Neural cell (in vitro differentiated cells): ENCODE data around the gene TXNRD3. TPM values are rescaled to one million over a fixed set of nuclear protein-coding genes. Genes with fewer than 3 reads are reported as not detected.

Source experiments
- H2AFZ ChIP-seq: fragments of 200-600, 300-800 bp; sonication (generic), shearing (Covaris generic); 2 replicates; pipeline ENCODE4 v1.6.0; 2014; ENCODE audit warnings: low read depth, mild to moderate bottlenecking, antibody characterized with exemption, low read length, moderate library complexity
- H3F3A ChIP-seq: fragments of 200-600 bp; shearing (Covaris generic); 2 replicates; pipeline ENCODE4 v1.6.1; 2016; ENCODE audit warnings: mild to moderate bottlenecking, moderate library complexity, mixed read lengths, antibody characterized with exemption, low read length; ENCODE audit not compliant: insufficient read depth, poor library complexity, severe bottlenecking
- H3K27ac ChIP-seq: fragments of 200-600, 300-800 bp; sonication (generic), shearing (Covaris generic); 2 replicates; pipeline ENCODE4 v1.5.1; 2014; ENCODE audit warnings: mild to moderate bottlenecking, low read length, moderate library complexity
- H3K27me3 ChIP-seq: fragments of 300-800, 200-600 bp; sonication (generic), shearing (Covaris generic); 2 replicates; pipeline ENCODE4 v1.6.0; 2014; ENCODE audit warnings: mild to moderate bottlenecking, low read depth, low read length, moderate library complexity; ENCODE audit not compliant: insufficient read depth
- H3K36me3 ChIP-seq: fragments of 300-800, 200-600 bp; sonication (generic), shearing (Covaris generic); 2 replicates; pipeline ENCODE4 v1.5.1; 2014; ENCODE audit warnings: mild to moderate bottlenecking, antibody characterized with exemption, low read length, moderate library complexity; ENCODE audit not compliant: insufficient read depth
- H3K4me2 ChIP-seq: fragments of 300-800, 200-600 bp; sonication (generic), shearing (Covaris generic); 2 replicates; pipeline ENCODE4 v1.6.0; 2014; ENCODE audit warnings: mild to moderate bottlenecking, low read length
- H3K4me3 ChIP-seq: fragments of 300-800, 200-600 bp; sonication (generic), shearing (Covaris generic); 2 replicates; pipeline ENCODE4 v1.5.1; 2014; ENCODE audit warnings: mild to moderate bottlenecking, low read length, moderate library complexity
- H3K79me2 ChIP-seq: fragments of 200-600 bp; shearing (Covaris generic); replicated peaks from 2 replicates; pipeline ENCODE4 v1.6.0; 2014; ENCODE audit warnings: mild to moderate bottlenecking, low read length, moderate library complexity; ENCODE audit not compliant: insufficient read depth
- H3K9ac ChIP-seq: fragments of 300-800, 200-600 bp; sonication (generic), shearing (Covaris generic); 2 replicates; pipeline ENCODE4 v1.6.1; 2016; ENCODE audit warnings: mild to moderate bottlenecking, low read length, mixed read lengths
- H3K9me2 ChIP-seq: fragments of 200-600 bp; shearing (Covaris generic); 2 replicates; pipeline ENCODE4 v1.6.1; 2016; ENCODE audit warnings: mild to moderate bottlenecking, low read length, mixed read lengths; ENCODE audit not compliant: insufficient read depth
- H3K9me3 ChIP-seq: fragments of 200-600, 300-800 bp; sonication (generic), shearing (Covaris generic); 2 replicates; pipeline ENCODE4 v1.6.1; 2016; ENCODE audit warnings: mild to moderate bottlenecking, mixed run types, low read length, moderate library complexity, mixed read lengths
- H4K20me1 ChIP-seq: fragments of 200-600 bp; shearing (Covaris generic); 2 replicates; pipeline ENCODE4 v1.6.1; 2016; ENCODE audit warnings: mild to moderate bottlenecking, mixed run types; ENCODE audit not compliant: insufficient read depth
- EP300 ChIP-seq: fragments of 450-650 bp; conservative IDR thresholded peaks from 2 replicates; pipeline ENCODE4 v1.6.1; 2014; ENCODE audit warnings: antibody characterized with exemption, mild to moderate bottlenecking, moderate library complexity; ENCODE audit not compliant: poor library complexity, severe bottlenecking
- EZH2 ChIP-seq: fragments of 200-600, 300-800 bp; shearing (Covaris generic), sonication (generic); IDR thresholded peaks from 2 replicates; pipeline ENCODE4 v1.6.1; 2014; ENCODE audit warnings: antibody characterized with exemption, low read length, borderline replicate concordance, mild to moderate bottlenecking; ENCODE audit not compliant: insufficient read depth, poor library complexity, severe bottlenecking
- MXI1 ChIP-seq: fragments of 450-650 bp; conservative IDR thresholded peaks from 2 replicates; pipeline ENCODE4 v1.6.1; 2014; ENCODE audit warnings: antibody characterized with exemption, mild to moderate bottlenecking; ENCODE audit not compliant: poor library complexity, severe bottlenecking
- POLR2AphosphoS5 ChIP-seq: IDR thresholded peaks from 2 replicates; pipeline ENCODE4 v1.6.1; 2012
- RAD21 ChIP-seq: fragments of 450-650 bp; conservative IDR thresholded peaks from 2 replicates; pipeline ENCODE4 v1.6.1; 2014; ENCODE audit warnings: antibody characterized with exemption, mild to moderate bottlenecking, moderate library complexity
- SMC3 ChIP-seq: fragments of 450-650 bp; conservative IDR thresholded peaks from 2 replicates; pipeline ENCODE4 v1.6.1; 2014; ENCODE audit warnings: antibody characterized with exemption, mild to moderate bottlenecking, moderate library complexity; ENCODE audit not compliant: poor library complexity
- TAF1 ChIP-seq: IDR thresholded peaks from 2 replicates; pipeline ENCODE4 v1.6.1; 2012; ENCODE audit warnings: low read depth
- polyA plus RNA-seq: library from polyadenylated mRNA; depleted of rRNA; stranded (reverse); fragments of >200 nt; gene quantifications from 2 replicates; pipeline ENCODE4 v1.2.3, GENCODE V29; 2014
- TF ChIP-seq, protein P1 (sequence below): IDR thresholded peaks from 2 replicates; pipeline ENCODE4 v1.6.1; 2012; ENCODE audit warnings: borderline replicate concordance
- TF ChIP-seq, protein P2 (sequence below): fragments of 450-650 bp; IDR thresholded peaks from 2 replicates; pipeline ENCODE4 v1.5.1; 2014; ENCODE audit warnings: antibody characterized with exemption, mild to moderate bottlenecking, moderate library complexity; ENCODE audit not compliant: poor library complexity, severe bottlenecking

The TXNRD3 gene
- polyA plus RNA-seq, 1 donor from 2014 or later = 2.2 TPM

- Histone ChIP-seq H3K4me2 (no peak overlapping the region), H3K4me3 (no peak overlapping the region), H2AFZ (no peak overlapping the region), H3F3A (no peaks in the 10 kb centered on the region), H3K79me2 (no peaks in the 10 kb centered on the region), H4K20me1 (no peaks in the 10 kb centered on the region), H3K27me3 (no peaks in the 10 kb centered on the region), H3K9me2 (no peaks in the 10 kb centered on the region), H3K36me3 (no peaks in the 10 kb centered on the region), H3K9me3 (no peaks in the 10 kb centered on the region), H3K9ac (no peak overlapping the region), H3K27ac (no peak overlapping the region)
- TF ChIP-seq EZH2 (no peak), POLR2AphosphoS5 (no peak), MXI1 (no peak), SMC3 (no peak)
Measured at GRCh38 chr3:126562737-126563276, 92.1 kb downstream of the TXNRD3 start.

DNA sequence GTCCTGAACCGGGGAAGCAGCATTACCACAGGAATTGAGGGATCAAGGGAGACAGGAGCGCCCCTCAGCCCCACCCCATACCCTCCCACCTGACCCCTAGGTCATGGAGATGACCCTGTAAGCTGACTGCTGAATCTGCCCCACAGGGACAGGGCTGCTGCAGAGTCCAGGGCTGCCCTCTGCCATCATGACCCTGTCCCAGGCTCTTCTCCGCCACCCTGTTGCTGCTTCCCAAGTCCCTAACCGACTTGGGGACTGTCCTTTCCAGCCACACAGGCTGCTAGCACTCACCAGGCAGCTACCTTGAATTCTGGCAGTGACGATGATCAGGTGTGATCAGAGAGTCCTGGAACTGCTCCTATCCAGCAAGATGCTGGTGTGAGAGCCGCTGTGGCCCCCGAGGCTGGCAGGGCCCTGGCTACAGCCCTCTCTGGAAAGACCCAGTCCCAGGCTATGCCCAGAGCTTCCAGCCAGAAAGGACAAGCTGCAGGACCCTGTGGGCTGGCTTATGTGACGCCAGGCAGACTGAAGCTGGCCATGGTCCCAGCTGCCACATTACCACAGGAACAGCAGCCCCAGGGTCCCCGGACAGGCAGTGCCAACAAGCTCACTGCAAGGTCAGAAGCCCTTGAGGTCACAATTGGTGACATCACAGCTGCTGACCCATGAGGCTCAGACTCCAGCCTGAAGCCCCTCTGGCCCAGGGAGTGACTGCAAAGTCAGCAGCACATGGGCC lies 96.4 kb downstream of the TXNRD3 start, which contains the start of gene C3orf22:
Gene C3orf22 (minus strand): TSS at position 597 of the 736 bp plus-strand sequence. CDS start 5,542 bp downstream, outside the sequence.
- no peaks in the 10 kb centered on the region for H3F3A ChIP-seq
- no peaks in the 10 kb centered on the region for H3K9me2 ChIP-seq
- H2AFZ ChIP-seq = no peak within 1 kb of the TSS
- no peaks in the 10 kb centered on the region for H3K9me3 ChIP-seq
- no peak for TF ChIP-seq SMC3
- no peak for TF ChIP-seq MXI1
- no peak for TF ChIP-seq EZH2
- TF ChIP-seq POLR2AphosphoS5 = no peak
- TF ChIP-seq, protein P1, sequence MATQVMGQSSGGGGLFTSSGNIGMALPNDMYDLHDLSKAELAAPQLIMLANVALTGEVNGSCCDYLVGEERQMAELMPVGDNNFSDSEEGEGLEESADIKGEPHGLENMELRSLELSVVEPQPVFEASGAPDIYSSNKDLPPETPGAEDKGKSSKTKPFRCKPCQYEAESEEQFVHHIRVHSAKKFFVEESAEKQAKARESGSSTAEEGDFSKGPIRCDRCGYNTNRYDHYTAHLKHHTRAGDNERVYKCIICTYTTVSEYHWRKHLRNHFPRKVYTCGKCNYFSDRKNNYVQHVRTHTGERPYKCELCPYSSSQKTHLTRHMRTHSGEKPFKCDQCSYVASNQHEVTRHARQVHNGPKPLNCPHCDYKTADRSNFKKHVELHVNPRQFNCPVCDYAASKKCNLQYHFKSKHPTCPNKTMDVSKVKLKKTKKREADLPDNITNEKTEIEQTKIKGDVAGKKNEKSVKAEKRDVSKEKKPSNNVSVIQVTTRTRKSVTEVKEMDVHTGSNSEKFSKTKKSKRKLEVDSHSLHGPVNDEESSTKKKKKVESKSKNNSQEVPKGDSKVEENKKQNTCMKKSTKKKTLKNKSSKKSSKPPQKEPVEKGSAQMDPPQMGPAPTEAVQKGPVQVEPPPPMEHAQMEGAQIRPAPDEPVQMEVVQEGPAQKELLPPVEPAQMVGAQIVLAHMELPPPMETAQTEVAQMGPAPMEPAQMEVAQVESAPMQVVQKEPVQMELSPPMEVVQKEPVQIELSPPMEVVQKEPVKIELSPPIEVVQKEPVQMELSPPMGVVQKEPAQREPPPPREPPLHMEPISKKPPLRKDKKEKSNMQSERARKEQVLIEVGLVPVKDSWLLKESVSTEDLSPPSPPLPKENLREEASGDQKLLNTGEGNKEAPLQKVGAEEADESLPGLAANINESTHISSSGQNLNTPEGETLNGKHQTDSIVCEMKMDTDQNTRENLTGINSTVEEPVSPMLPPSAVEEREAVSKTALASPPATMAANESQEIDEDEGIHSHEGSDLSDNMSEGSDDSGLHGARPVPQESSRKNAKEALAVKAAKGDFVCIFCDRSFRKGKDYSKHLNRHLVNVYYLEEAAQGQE = no peak
- H3K4me2 ChIP-seq = no peak within 1 kb of the TSS
- H3K79me2 ChIP-seq = no peaks in the 10 kb centered on the region
- no peaks in the 10 kb centered on the region for H4K20me1 ChIP-seq
- no peak within 1 kb of the TSS for H3K9ac ChIP-seq
- H3K36me3 ChIP-seq = no peaks in the 10 kb centered on the region
- no peaks in the 10 kb centered on the region for H3K27me3 ChIP-seq
- H3K27ac ChIP-seq = no peak within 1 kb of the TSS
- no peak within 1 kb of the TSS for H3K4me3 ChIP-seq

- Histone ChIP-seq H4K20me1 (no peaks in the 10 kb centered on the region), H3K27me3 (no peaks in the 10 kb centered on the region)
- TF ChIP-seq TAF1 (no peak), EZH2 (no peak), SMC3 (no peak), POLR2AphosphoS5 (no peak), EP300 (no peak), MXI1 (no peak), RAD21 (no peak)
- TF ChIP-seq, protein P2, sequence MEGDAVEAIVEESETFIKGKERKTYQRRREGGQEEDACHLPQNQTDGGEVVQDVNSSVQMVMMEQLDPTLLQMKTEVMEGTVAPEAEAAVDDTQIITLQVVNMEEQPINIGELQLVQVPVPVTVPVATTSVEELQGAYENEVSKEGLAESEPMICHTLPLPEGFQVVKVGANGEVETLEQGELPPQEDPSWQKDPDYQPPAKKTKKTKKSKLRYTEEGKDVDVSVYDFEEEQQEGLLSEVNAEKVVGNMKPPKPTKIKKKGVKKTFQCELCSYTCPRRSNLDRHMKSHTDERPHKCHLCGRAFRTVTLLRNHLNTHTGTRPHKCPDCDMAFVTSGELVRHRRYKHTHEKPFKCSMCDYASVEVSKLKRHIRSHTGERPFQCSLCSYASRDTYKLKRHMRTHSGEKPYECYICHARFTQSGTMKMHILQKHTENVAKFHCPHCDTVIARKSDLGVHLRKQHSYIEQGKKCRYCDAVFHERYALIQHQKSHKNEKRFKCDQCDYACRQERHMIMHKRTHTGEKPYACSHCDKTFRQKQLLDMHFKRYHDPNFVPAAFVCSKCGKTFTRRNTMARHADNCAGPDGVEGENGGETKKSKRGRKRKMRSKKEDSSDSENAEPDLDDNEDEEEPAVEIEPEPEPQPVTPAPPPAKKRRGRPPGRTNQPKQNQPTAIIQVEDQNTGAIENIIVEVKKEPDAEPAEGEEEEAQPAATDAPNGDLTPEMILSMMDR = no peak
- TF ChIP-seq, protein P1 = no peak
Measured at GRCh38 chr3:126557761-126558160, 97.2 kb downstream of the TXNRD3 start.

More at GRCh38 chr3:126557761-126558160, 97.2 kb downstream of the TXNRD3 start:
- no peak overlapping the region for H3K4me3 ChIP-seq
- no peak overlapping the region for H2AFZ ChIP-seq
- no peaks in the 10 kb centered on the region for H3K9me3 ChIP-seq
- H3K79me2 ChIP-seq = no peaks in the 10 kb centered on the region
- H3K4me2 ChIP-seq = no peak overlapping the region
- H3K27ac ChIP-seq = no peak overlapping the region
- H3K9ac ChIP-seq = no peak overlapping the region
- H3K9me2 ChIP-seq = no peaks in the 10 kb centered on the region
- H3K36me3 ChIP-seq = no peaks in the 10 kb centered on the region
- H3F3A ChIP-seq = no peaks in the 10 kb centered on the region
